Body of pancreas (tissue), 4 donors: Measurements from ENCODE around the gene ST6GALNAC3.

ENCODE experiments used
- POLR2A ChIP-seq, 3 donors: fragments of 450-650 bp; IDR thresholded peaks; one replicate each; pipeline ENCODE4 v1.6.1; 2016; ENCODE audit warnings: antibody characterized with exemption in 3 of 3, mild to moderate bottlenecking in 2 of 3
- TF ChIP-seq, protein P1 (sequence below), 7 experiments: fragments of 450-650 bp in 4 of 7; fragments of 200-600 bp in 3 of 7; sonication (generic) in 3 of 7; IDR thresholded peaks; one replicate each; pipeline ENCODE4 v1.5.1; 2016 to 2019; ENCODE audit warnings: antibody characterized with exemption in 7 of 7

- TF ChIP-seq POLR2A (IDR thresholded peaks at IDR 0.05): no peak
- TF ChIP-seq, protein P1, sequence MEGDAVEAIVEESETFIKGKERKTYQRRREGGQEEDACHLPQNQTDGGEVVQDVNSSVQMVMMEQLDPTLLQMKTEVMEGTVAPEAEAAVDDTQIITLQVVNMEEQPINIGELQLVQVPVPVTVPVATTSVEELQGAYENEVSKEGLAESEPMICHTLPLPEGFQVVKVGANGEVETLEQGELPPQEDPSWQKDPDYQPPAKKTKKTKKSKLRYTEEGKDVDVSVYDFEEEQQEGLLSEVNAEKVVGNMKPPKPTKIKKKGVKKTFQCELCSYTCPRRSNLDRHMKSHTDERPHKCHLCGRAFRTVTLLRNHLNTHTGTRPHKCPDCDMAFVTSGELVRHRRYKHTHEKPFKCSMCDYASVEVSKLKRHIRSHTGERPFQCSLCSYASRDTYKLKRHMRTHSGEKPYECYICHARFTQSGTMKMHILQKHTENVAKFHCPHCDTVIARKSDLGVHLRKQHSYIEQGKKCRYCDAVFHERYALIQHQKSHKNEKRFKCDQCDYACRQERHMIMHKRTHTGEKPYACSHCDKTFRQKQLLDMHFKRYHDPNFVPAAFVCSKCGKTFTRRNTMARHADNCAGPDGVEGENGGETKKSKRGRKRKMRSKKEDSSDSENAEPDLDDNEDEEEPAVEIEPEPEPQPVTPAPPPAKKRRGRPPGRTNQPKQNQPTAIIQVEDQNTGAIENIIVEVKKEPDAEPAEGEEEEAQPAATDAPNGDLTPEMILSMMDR (IDR thresholded peaks at IDR 0.05): no peak
Measured at GRCh38 chr1:76491737-76492136, 417.2 kb downstream of the ST6GALNAC3 start.
